Activated naive CD4-positive, alpha-beta T cell treated with Interleukin-2 at 50 U/mL for 16 hours (primary cell): ENCODE measurements around the gene KRTAP4-9.
"Not testable (repeated sequence)": the region's sequence is repeated elsewhere in the genome, so short reads cannot be mapped to it uniquely, and the experiment has no call there.

ENCODE experiments used
- DNase-seq: peaks from one replicate; pipeline ENCODE4 v3.0.0-alpha.2; 2020

The KRTAP4-9 gene

GRCh38 chr17:41105347-41105746, at the start of gene KRTAP4-9:
KRTAP4-9 (plus strand) TSS chr17:41105389; CDS start chr17:41105389, 0 bp downstream.
- DNase-seq, result not testable (repeated sequence)

GRCh38 chr17:41057547-41057946, 47.6 kb upstream of the KRTAP4-9 start:
- DNase-seq, result no peak

GRCh38 chr17:41058741-41059140, 46.4 kb upstream of the KRTAP4-9 start:
- DNase-seq, result no peak

GRCh38 chr17:41059276-41060051, 45.7 kb upstream of the KRTAP4-9 start:
- not testable (repeated sequence) for DNase-seq

- no peak for DNase-seq
Measured at GRCh38 chr17:41060052-41060604, 45.1 kb upstream of the KRTAP4-9 start, which contains the start of gene KRTAP2-3. KRTAP2-3 (minus strand) TSS chr17:41060114; CDS start chr17:41060050, 64 bp downstream.

GRCh38 chr17:41061964-41062363, 43.2 kb upstream of the KRTAP4-9 start:
- DNase-seq, result no peak

GRCh38 chr17:41063449-41063848, 41.7 kb upstream of the KRTAP4-9 start:
- no peak for DNase-seq

- no peak for DNase-seq
Measured at GRCh38 chr17:41064301-41064700, 40.9 kb upstream of the KRTAP4-9 start.

GRCh38 chr17:41065016-41065689, 40.0 kb upstream of the KRTAP4-9 start:
- not testable (repeated sequence) for DNase-seq

GRCh38 chr17:41065829-41066624, 39.2 kb upstream of the KRTAP4-9 start, which contains the start of gene KRTAP2-4:
KRTAP2-4 (minus strand) TSS chr17:41065879; CDS start chr17:41065845, 34 bp downstream.
- DNase-seq, result no peak

- DNase-seq, result no peak
Measured at GRCh38 chr17:41067281-41067680, 37.9 kb upstream of the KRTAP4-9 start.

- DNase-seq, result no peak
Measured at GRCh38 chr17:41069031-41069430, 36.2 kb upstream of the KRTAP4-9 start.

- no peak for DNase-seq
Measured at GRCh38 chr17:41071606-41072360, 33.4 kb upstream of the KRTAP4-9 start.

- DNase-seq, result no peak
Measured at GRCh38 chr17:41073676-41074075, 31.5 kb upstream of the KRTAP4-9 start.

GRCh38 chr17:41076788-41077187, 28.4 kb upstream of the KRTAP4-9 start:
- no peak for DNase-seq

- no peak for DNase-seq
Measured at GRCh38 chr17:41082626-41083025, 22.6 kb upstream of the KRTAP4-9 start.

- DNase-seq, result not testable (repeated sequence)
Measured at GRCh38 chr17:41083427-41083826, 21.8 kb upstream of the KRTAP4-9 start.

GRCh38 chr17:41084100-41084856, 20.9 kb upstream of the KRTAP4-9 start, which contains the start of gene KRTAP4-7:
KRTAP4-7 (plus strand) TSS chr17:41084150; CDS start chr17:41084207, 57 bp downstream.
- DNase-seq, result not testable (repeated sequence)

GRCh38 chr17:41088760-41089352, 16.3 kb upstream of the KRTAP4-9 start:
- not testable (repeated sequence) for DNase-seq

- DNase-seq, result no peak
Measured at GRCh38 chr17:41096055-41096454, 9.1 kb upstream of the KRTAP4-9 start.

- no peak for DNase-seq
Measured at GRCh38 chr17:41098042-41098441, 7.1 kb upstream of the KRTAP4-9 start, which contains the start of gene KRTAP4-8. KRTAP4-8 (minus strand) TSS chr17:41098142; CDS start chr17:41098084, 58 bp downstream.
